ENCODE data around the gene GRM1. TPM values are rescaled to one million over a fixed set of nuclear protein-coding genes. Genes with fewer than 3 reads are reported as not detected.

GRM1 gene
- total and polyA plus RNA-seq, 2 donors (not counting 3 experiments of a cell fraction or from before 2014, with no cell fraction given) = 0.07 TPM; not detected in 1

DNA sequence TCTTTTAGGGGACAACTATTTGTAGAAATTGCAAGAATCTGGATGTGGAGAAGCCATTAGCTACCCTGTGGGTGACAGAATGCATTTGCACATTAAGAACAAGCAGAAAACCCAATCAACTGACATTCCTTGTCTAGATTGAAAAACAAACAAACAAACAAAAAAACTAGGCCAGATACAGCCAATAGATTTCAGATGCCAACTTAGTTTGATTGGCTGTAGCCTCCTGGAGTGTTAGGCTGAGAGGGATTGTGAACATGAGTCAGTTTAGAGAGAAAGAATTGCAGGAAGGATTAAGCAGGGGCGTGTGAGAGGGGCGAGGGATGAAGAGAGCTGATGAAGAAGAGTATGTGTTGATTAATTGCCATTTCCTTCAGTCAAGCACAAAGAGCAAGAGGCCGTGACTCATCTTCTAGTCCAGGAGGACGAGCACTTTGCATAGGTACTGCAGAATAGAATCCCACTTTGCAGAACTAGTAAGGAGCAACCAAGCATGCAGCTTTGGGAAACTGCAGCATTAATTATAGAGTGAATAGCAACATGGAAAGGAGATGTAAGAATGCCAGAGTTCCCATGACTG lies 326.7 kb downstream of the GRM1 start:
- FAIRE-seq = peak; percentile 73

More for the DNA sequence above, 326.7 kb downstream of the GRM1 start:
- Histone ChIP-seq H3K4me3 (replicated peaks in 1 of 3; ENCODE audit: insufficient read depth in 1 of 3, low read depth in 1 of 3, low read length in 3 of 3) (no peak overlapping the region), H4K20me1 (replicated peaks; ENCODE audit: control insufficient read depth, extremely low read depth, insufficient read depth, low read length) (no peaks in the 10 kb centered on the region), H3K9me3 (replicated peaks; ENCODE audit: control insufficient read depth, insufficient read depth, low read length) (no peaks in the 10 kb centered on the region), H2AFZ (ENCODE audit: low read depth, low read length) (peak overlapping the region; percentile 47), H3K9me1 (replicated peaks; ENCODE audit: control insufficient read depth, extremely low read depth, insufficient read depth, low read length) (no peaks in the 10 kb centered on the region), H3K4me1 (ENCODE audit: control insufficient read depth, extremely low read depth, insufficient read depth, low read length) (peaks cover 40% of the 10 kb centered on the region), H3K36me3 (ENCODE audit: control insufficient read depth in 2 of 2, extremely low read depth in 1 of 2, insufficient read depth in 2 of 2, low read length in 2 of 2) (no peaks in the 10 kb centered on the region), H3K4me2 (ENCODE audit: insufficient read depth, low read length) (no peak overlapping the region), H3K27ac (ENCODE audit: insufficient read depth, low read depth, low read length) (no peak overlapping the region), H3K9ac (replicated peaks; ENCODE audit: extremely low read depth, insufficient read depth, low read length) (no peak overlapping the region), H3K27me3 (ENCODE audit: control insufficient read depth in 2 of 2, insufficient read depth in 2 of 2, low read length in 2 of 2) (no peaks in the 10 kb centered on the region), H3K79me2 (ENCODE audit: control insufficient read depth, insufficient read depth, low read length) (no peaks in the 10 kb centered on the region)
- BruUV-seq (replicated peaks) = no TSS peak
- TF ChIP-seq JUN (IDR thresholded peaks at IDR 0.05; ENCODE audit: borderline replicate concordance, insufficient read depth, insufficient read length, low read depth) (peak; percentile 29), FOS (IDR thresholded peaks at IDR 0.05; ENCODE audit: borderline replicate concordance, insufficient read depth, low read length) (peak; percentile 75)
- TF ChIP-seq, protein P1, sequence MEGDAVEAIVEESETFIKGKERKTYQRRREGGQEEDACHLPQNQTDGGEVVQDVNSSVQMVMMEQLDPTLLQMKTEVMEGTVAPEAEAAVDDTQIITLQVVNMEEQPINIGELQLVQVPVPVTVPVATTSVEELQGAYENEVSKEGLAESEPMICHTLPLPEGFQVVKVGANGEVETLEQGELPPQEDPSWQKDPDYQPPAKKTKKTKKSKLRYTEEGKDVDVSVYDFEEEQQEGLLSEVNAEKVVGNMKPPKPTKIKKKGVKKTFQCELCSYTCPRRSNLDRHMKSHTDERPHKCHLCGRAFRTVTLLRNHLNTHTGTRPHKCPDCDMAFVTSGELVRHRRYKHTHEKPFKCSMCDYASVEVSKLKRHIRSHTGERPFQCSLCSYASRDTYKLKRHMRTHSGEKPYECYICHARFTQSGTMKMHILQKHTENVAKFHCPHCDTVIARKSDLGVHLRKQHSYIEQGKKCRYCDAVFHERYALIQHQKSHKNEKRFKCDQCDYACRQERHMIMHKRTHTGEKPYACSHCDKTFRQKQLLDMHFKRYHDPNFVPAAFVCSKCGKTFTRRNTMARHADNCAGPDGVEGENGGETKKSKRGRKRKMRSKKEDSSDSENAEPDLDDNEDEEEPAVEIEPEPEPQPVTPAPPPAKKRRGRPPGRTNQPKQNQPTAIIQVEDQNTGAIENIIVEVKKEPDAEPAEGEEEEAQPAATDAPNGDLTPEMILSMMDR (IDR thresholded peaks at IDR 0.05; ENCODE audit: extremely low read depth in 1 of 2, insufficient read depth in 1 of 2, low read depth in 1 of 2, low read length in 2 of 2) = no peak
- dilution Hi-C loops (cut with MboI; ENCODE audit: extremely low pct_ligation_motif_present, low sequenced_read_pairs) (no loop called here), intact Hi-C loops (cut with micrococcal nuclease) (loop anchor here (5.0 to 10.0 kb wide), 4 partner anchors 417 to 1512 kb away; partner anchors contain the start of gene FBXO30)
- POLR2A ChIA-PET = interaction anchor here (2.1 kb wide), 1 partner anchor 20 kb away, joined by 4 read pairs; no protein-coding TSS in a partner anchor
- DNase-seq (ENCODE audit: low read depth, low spot score) = peak; percentile 40
- CTCF ChIA-PET = interaction anchor here (0.8 to 1.6 kb wide), 3 partner anchors 12 to 17 kb away, joined by 3 read pairs; no protein-coding TSS in a partner anchor

All from endothelial cell of umbilical vein (primary cell).